A673 (cell line): Measurements from ENCODE around the gene CTU2. TPM values are rescaled to one million over a fixed set of nuclear protein-coding genes. Genes with fewer than 3 reads are reported as not detected.
A peak's percentile ranks its signal among the peaks of the same experiment; 100 is the strongest.

ENCODE experiments used
- BruUV-seq: library from RNA; stranded (reverse); fragments of 400-500 nt; replicated peaks from 2 replicates; lab custom pipeline; 2021; lab: Mats Ljungman, UMichigan
- CTCF ChIA-PET: fragments of 300-600 bp; sonication (Branson Sonifier 250); formaldehyde crosslinking; loops from one replicate; lab custom pipeline; 2022; ENCODE audit warnings: antibody characterized with exemption; lab: Charles Lee
- POLR2A ChIA-PET: fragments of 300-600 bp; sonication (Branson Sonifier 250); formaldehyde crosslinking; loops from one replicate; lab custom pipeline; 2022; ENCODE audit warnings: antibody characterized with exemption; ENCODE audit not compliant: low non-redundant PET; lab: Charles Lee
- DNase-seq: peaks from one replicate; pipeline ENCODE4 v3.0.0-alpha.2; 2015; ENCODE audit warnings: low spot score
- H3K27ac ChIP-seq: fragments of 200-600 bp; sonication (generic); 2 replicates; pipeline ENCODE4 v1.5.1; 2016; ENCODE audit warnings: mixed run types, low read depth, mild to moderate bottlenecking, mixed read lengths, antibody characterized with exemption, low read length; ENCODE audit not compliant: poor library complexity, severe bottlenecking
- H3K27me3 ChIP-seq: fragments of 200-600 bp; sonication (generic); replicated peaks from 2 replicates; pipeline ENCODE4 v1.6.1; 2017; ENCODE audit warnings: mixed run types, low read depth, mild to moderate bottlenecking, mixed read lengths, antibody characterized with exemption, low read length; ENCODE audit not compliant: insufficient read depth, poor library complexity
- H3K36me3 ChIP-seq: fragments of 200-600 bp; sonication (generic); 2 replicates; pipeline ENCODE4 v1.6.1; 2016; ENCODE audit warnings: mixed run types, mild to moderate bottlenecking, mixed read lengths, antibody characterized with exemption, low read length; ENCODE audit not compliant: insufficient read depth, poor library complexity, severe bottlenecking
- H3K4me1 ChIP-seq: fragments of 200-600 bp; sonication (generic); 2 replicates; pipeline ENCODE4 v1.6.1; 2017; ENCODE audit warnings: mixed run types, mild to moderate bottlenecking, mixed read lengths, antibody characterized with exemption, low read length; ENCODE audit not compliant: insufficient read depth, poor library complexity, severe bottlenecking
- H3K4me3 ChIP-seq: fragments of 200-600 bp; sonication (generic); 2 replicates; pipeline ENCODE4 v1.5.1; 2016; ENCODE audit warnings: low read depth, mixed run types, mild to moderate bottlenecking, mixed read lengths, low read length; ENCODE audit not compliant: poor library complexity, severe bottlenecking
- H3K9me3 ChIP-seq: fragments of 200-600 bp; sonication (generic); 2 replicates; pipeline ENCODE4 v1.6.1; 2016; ENCODE audit warnings: mixed run types, low read depth, mild to moderate bottlenecking, mixed read lengths, antibody characterized with exemption, low read length; ENCODE audit not compliant: poor library complexity, severe bottlenecking
- EZH2 ChIP-seq: fragments of 200-600 bp; sonication (generic); IDR thresholded peaks from 2 replicates; pipeline ENCODE4 v1.6.1; 2017; ENCODE audit warnings: borderline replicate concordance, low read depth, mild to moderate bottlenecking, mixed read lengths, antibody characterized with exemption, low read length; ENCODE audit not compliant: poor library complexity, severe bottlenecking
- intact Hi-C: fragments of 100-400 bp; cut with micrococcal nuclease; formaldehyde crosslinking; loops from one replicate; pipeline ENCODE4 v1.10.0; 2022; ENCODE audit not compliant: unreplicated experiment
- total RNA-seq: library from RNA; stranded (reverse); gene quantifications from 2 replicates; pipeline ENCODE4 v1.2.3, GENCODE V29; 2021
- TF ChIP-seq, protein P1 (sequence below): fragments of 300-800, 200-600 bp; sonication (generic); conservative IDR thresholded peaks from 2 replicates; pipeline ENCODE4 v1.5.1; 2017; ENCODE audit warnings: low read depth, mild to moderate bottlenecking, antibody characterized with exemption, low read length, moderate library complexity, mixed read lengths

The CTU2 gene
- total RNA-seq, 1 experiment from 2014 or later, result 47.5 TPM

DNA sequence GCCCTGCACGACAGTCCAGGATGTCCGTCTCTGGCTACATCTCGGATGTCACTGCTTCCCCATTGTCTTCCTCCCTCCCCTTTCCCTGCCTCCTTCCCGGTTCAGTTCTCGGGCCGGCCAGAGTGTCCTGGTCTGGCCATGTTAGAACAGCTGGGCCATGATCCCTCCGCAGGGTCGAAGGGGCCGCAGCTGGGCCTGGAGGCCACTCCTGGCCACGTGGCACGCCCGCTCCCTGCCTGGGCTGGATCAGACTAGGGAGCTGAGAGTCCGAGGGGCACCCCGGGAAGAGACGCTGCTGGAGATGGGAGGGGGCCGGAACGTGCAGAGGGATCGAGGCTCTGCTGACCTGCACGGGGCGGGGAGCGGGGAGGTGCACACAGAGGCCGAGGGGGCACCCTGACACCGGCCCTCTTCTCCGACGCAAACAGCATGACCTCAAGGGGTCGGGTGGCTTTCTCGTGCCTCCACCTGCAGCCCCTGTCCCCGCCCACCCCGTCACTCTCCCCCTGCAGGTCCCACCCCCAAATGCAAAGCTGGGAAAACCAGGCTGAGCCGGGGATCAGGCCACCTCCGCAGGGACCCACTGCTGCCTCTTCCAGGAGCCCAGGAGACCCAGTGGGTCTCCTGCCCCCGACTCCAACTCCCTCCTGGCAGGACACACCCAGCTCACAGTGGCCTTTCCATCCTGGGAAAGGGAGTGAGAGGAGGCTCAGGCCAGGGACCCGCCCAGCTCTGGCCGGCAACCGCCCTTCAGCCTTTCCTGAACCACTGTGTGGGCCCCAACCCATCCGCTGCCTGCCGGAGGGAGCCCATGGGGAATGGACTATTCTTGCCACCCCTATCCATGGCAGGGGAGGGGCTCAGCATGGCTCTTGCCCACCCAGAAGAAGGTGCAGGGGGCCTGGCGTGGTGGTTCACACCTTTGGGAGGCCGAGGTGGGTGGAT, 38.5 kb downstream of the CTU2 start:
- CTCF ChIA-PET, result no interaction called here
- H3K4me3 ChIP-seq, result no peak overlapping the region
- peaks cover 13% of the 10 kb centered on the region for H3K36me3 ChIP-seq

DNA sequence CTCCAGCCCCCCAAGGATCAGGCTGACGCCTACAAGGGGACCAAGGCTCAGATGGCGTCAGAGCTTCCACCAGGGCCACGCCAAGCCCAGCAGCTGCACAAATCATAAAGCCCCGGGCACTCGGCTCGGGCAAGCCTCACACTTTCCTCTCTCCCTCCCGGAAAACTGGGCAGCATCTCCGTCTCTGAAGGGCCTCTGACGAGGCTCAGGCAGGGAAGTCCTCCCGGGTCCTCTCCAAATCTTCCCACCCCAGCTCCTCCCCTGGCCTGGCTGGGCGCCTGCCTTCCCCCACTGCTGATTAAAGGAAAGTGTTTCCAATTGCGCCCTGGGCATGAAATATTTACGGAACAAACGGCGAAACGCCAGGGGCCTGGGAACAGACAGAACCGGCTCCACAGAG, 40.2 kb downstream of the CTU2 start:
- DNase-seq, result peak; percentile 37
- Histone ChIP-seq H3K4me1 (peaks cover 11% of the 10 kb centered on the region), H3K27me3 (no peaks in the 10 kb centered on the region), H3K4me3 (no peak overlapping the region), H3K27ac (peak overlapping the region; percentile 50), H3K36me3 (peaks cover 4% of the 10 kb centered on the region), H3K9me3 (no peaks in the 10 kb centered on the region)
- ChIA-PET POLR2A (no interaction called here), CTCF (interaction anchor here (0.6 to 1.9 kb wide), 2 partner anchors 9 to 67 kb away, joined by 4 to 13 read pairs; no protein-coding TSS in a partner anchor)
- intact Hi-C loops, result no loop called here
- no TSS peak for BruUV-seq
- TF ChIP-seq EZH2, result no peak
- TF ChIP-seq, protein P1, sequence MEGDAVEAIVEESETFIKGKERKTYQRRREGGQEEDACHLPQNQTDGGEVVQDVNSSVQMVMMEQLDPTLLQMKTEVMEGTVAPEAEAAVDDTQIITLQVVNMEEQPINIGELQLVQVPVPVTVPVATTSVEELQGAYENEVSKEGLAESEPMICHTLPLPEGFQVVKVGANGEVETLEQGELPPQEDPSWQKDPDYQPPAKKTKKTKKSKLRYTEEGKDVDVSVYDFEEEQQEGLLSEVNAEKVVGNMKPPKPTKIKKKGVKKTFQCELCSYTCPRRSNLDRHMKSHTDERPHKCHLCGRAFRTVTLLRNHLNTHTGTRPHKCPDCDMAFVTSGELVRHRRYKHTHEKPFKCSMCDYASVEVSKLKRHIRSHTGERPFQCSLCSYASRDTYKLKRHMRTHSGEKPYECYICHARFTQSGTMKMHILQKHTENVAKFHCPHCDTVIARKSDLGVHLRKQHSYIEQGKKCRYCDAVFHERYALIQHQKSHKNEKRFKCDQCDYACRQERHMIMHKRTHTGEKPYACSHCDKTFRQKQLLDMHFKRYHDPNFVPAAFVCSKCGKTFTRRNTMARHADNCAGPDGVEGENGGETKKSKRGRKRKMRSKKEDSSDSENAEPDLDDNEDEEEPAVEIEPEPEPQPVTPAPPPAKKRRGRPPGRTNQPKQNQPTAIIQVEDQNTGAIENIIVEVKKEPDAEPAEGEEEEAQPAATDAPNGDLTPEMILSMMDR, result no peak

More for the DNA sequence above, 38.5 kb downstream of the CTU2 start:
- H3K4me1 ChIP-seq, result peaks cover 11% of the 10 kb centered on the region
- intact Hi-C loops, result no loop called here
- H3K27me3 ChIP-seq, result no peaks in the 10 kb centered on the region
- no peak for TF ChIP-seq EZH2
- TF ChIP-seq, protein P1, result no peak
- POLR2A ChIA-PET, result no interaction called here
- no peaks in the 10 kb centered on the region for H3K9me3 ChIP-seq
- BruUV-seq, result no TSS peak
- DNase-seq, result no peak
- H3K27ac ChIP-seq, result no peak overlapping the region

DNA sequence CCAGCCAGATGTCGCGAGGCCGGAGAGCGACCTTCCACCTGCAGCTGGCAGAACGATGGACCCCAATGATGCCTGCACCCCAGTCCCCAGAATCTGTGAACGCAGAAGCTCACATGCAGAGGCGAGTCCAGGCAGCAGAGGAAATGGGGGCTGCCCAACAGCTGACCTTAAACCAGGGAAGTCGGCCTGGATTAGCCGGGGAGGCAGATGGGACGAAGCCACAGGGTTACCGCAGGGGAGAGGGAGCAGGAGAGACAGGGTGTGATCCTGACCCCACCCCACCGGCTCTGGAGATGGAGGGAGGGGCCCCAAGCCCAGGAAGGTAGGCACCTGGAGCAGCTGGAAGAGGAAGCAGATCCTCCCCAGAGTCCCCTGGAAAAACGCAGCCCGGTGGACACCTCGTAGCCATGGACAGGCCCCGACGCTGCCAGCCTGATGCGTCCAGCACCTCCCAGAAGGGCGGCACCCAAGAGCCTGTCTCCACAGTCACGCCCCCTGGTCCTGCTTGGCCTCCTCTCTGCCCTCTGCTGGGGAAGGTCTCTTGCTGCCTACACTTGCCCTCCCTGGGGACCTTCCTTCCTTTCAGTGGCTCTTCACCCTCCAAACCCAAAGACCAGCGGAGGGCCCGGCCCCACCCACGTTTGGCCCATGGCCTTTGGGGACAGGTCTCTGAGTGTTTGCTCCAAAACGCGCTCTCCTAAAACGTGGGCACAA, 41.4 kb downstream of the CTU2 start:
- ChIA-PET POLR2A (no interaction called here), CTCF (no interaction called here)
- no peak for TF ChIP-seq EZH2
- TF ChIP-seq, protein P1, result no peak
- Histone ChIP-seq H3K36me3 (no peaks in the 10 kb centered on the region), H3K27me3 (no peaks in the 10 kb centered on the region), H3K9me3 (no peaks in the 10 kb centered on the region), H3K4me1 (peaks cover 11% of the 10 kb centered on the region), H3K4me3 (no peak overlapping the region), H3K27ac (no peak overlapping the region)
- peak; percentile 41 for DNase-seq
- BruUV-seq, result no TSS peak
- intact Hi-C loops, result no loop called here
